SKM-1 treated with dmso at 0.1 percent for 144 hours (cell line): ENCODE data around the gene COL4A4.
"Not testable (repeated sequence)": the region's sequence is repeated elsewhere in the genome, so short reads cannot be mapped to it uniquely, and the experiment has no call there.

Experiments used
- DNase-seq: peaks from one replicate; lab custom pipeline; 2025; ENCODE audit not compliant: unreplicated experiment; lab: John Stamatoyannopoulos, UW

The COL4A4 gene

GRCh38 chr2:227117852-227118251, 46.2 kb downstream of the COL4A4 start:
- DNase-seq = no peak

- peak; percentile 16 for DNase-seq
These were observed 47.0 kb downstream of the COL4A4 start for GRCh38 chr2:227117027-227117426.

GRCh38 chr2:227115761-227116160, 48.2 kb downstream of the COL4A4 start:
- DNase-seq = no peak

- peak; percentile 73 for DNase-seq
These were observed 56.9 kb downstream of the COL4A4 start for GRCh38 chr2:227106845-227107759.

- no peak for DNase-seq
These were observed 60.4 kb downstream of the COL4A4 start for GRCh38 chr2:227103583-227103982.

GRCh38 chr2:227099340-227099739, 64.7 kb downstream of the COL4A4 start:
- DNase-seq = no peak

GRCh38 chr2:227098162-227098515, 65.9 kb downstream of the COL4A4 start:
- no peak for DNase-seq

- DNase-seq = no peak
These were observed 66.4 kb downstream of the COL4A4 start for GRCh38 chr2:227097495-227098161.

- no peak for DNase-seq
These were observed 68.7 kb downstream of the COL4A4 start for GRCh38 chr2:227095346-227095745.

- DNase-seq = no peak
These were observed 81.7 kb downstream of the COL4A4 start for GRCh38 chr2:227082286-227082685.

GRCh38 chr2:227079726-227080125, 84.3 kb downstream of the COL4A4 start:
- no peak for DNase-seq

- DNase-seq = not testable (repeated sequence)
These were observed 98.9 kb downstream of the COL4A4 start for GRCh38 chr2:227065065-227065464.

- DNase-seq = no peak
These were observed 105.1 kb downstream of the COL4A4 start for GRCh38 chr2:227058888-227059399.

GRCh38 chr2:227057743-227058447, 106.1 kb downstream of the COL4A4 start:
- DNase-seq = no peak

GRCh38 chr2:227057060-227057459, 106.9 kb downstream of the COL4A4 start:
- DNase-seq = peak; percentile 4

- no peak for DNase-seq
These were observed 110.0 kb downstream of the COL4A4 start for GRCh38 chr2:227054006-227054405.

GRCh38 chr2:227052879-227053278, 111.1 kb downstream of the COL4A4 start:
- no peak for DNase-seq

- DNase-seq = no peak
These were observed 120.0 kb downstream of the COL4A4 start for GRCh38 chr2:227043981-227044380.

GRCh38 chr2:227038550-227039189, 125.3 kb downstream of the COL4A4 start:
- no peak for DNase-seq

GRCh38 chr2:227036527-227036926, 127.5 kb downstream of the COL4A4 start:
- DNase-seq = no peak
